Hematopoietic multipotent progenitor cell treated with erythropoietin and hydrocortisone succinate and interleukin-3 and kit ligand, for 4 days (in vitro differentiated cells): Measurements from ENCODE around the gene KCNK5.
A peak's percentile ranks its signal among the peaks of the same experiment; 100 is the strongest.

Source experiments
- DNase-seq: peaks from one replicate; pipeline ENCODE4 v3.0.0-alpha.2; 2015

Gene KCNK5

GRCh38 chr6:39170389-39170788, 58.9 kb downstream of the KCNK5 start:
- DNase-seq, result no peak

GRCh38 chr6:39169448-39170344, 59.6 kb downstream of the KCNK5 start:
- no peak for DNase-seq

DNA sequence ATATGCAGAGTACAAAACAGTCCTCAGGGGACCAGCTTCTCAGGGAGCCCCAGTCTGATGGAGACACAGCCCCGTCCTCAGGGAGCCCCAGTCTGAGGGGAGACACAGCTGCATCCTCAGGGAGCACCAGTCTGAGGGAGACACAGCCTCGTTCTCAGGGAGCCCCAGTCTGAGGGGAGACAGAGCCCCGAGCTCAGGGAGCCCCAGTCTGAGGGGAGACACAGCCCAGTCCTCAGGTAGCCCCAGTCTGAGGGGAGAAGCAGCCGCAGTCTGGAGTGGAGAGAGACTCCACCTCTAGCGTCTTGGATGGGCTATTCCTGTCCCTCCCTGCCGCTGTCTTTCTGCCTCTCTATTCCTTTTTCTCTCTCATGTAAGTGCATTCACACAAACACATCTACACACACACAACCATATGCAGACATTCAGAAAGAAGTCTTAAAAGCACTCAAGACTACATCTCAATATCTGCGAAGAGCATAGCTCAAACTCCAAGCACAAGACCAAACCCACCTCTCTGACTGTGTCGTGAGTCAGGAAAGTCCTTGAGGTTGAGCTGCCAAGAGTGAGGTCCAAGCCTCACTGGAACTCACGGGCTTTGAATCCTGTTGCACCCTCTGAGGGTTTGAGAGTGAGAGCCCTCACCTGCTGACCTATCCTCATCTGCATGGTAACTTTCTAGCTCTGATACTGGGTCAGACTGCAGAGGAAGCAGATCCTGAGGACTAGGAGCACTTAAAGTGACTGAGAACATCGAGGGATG, 61.2 kb downstream of the KCNK5 start:
- DNase-seq, result no peak

DNA sequence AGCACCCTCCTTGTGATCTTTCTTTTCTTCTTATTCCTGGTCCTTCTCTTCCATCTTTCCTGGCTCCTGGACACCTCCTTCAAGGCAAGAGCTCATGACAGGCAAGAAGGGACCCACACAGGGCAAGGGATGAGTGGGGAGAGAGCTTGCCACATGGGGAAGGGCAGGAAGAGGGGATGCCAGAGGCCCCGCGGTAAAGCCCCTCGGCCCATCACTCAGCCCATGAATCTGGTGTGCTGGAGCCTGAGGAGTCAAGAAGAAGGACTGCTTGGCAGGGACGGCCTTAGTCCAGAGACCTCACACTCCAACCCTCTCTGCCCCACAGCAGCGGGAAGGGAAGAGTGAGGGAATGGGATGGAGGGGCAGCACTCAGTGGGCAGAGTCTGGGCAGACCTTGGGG, 62.0 kb downstream of the KCNK5 start:
- no peak for DNase-seq

DNA sequence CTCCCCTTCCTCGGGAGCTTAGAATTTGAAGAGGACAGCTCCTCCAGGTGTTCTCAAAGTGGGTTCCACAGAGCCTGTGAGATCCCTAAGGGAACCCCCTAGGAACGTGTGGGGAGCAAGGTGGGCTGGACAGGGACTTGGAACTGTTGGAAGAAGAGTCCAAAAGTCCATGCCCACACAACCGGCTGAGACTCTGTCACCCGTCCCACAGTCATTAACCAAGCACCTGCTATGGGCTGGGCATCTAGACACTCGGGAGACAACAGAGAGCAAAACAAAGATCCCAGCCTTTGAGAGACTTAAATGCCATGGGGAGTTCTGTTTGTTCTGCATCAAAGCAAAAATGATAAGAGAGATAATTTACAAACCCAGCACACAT, 62.4 kb downstream of the KCNK5 start:
- DNase-seq, result no peak

GRCh38 chr6:39166189-39166911, 62.9 kb downstream of the KCNK5 start:
- peak; percentile 91 for DNase-seq

GRCh38 chr6:39157511-39157910, 71.8 kb downstream of the KCNK5 start:
- DNase-seq, result peak; percentile 42

GRCh38 chr6:39156801-39157200, 72.5 kb downstream of the KCNK5 start:
- no peak for DNase-seq

GRCh38 chr6:39154705-39155104, 74.6 kb downstream of the KCNK5 start:
- DNase-seq, result no peak

- no peak for DNase-seq
Measured at GRCh38 chr6:39153766-39154397, 75.4 kb downstream of the KCNK5 start.

GRCh38 chr6:39152262-39152661, 77.0 kb downstream of the KCNK5 start:
- no peak for DNase-seq

DNA sequence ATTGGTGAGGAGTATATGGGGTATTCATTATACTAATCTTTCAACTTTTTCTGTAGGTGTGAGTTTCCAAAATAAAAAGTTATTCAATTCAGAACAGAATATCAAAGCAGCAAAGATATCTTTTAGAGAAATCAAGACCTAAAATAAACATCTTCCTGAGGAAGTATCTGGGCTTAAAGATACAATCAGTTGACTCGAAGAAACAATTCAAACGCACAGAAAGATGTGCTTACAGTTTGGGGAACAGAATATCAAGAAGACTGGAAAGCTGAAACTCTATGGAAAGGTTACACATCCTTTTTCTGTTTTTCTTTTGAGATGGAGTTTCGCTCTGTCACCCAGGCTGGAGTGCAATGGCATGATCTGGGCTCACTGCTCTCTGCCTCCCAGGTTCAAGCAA, 78.1 kb downstream of the KCNK5 start:
- DNase-seq, result no peak

DNA sequence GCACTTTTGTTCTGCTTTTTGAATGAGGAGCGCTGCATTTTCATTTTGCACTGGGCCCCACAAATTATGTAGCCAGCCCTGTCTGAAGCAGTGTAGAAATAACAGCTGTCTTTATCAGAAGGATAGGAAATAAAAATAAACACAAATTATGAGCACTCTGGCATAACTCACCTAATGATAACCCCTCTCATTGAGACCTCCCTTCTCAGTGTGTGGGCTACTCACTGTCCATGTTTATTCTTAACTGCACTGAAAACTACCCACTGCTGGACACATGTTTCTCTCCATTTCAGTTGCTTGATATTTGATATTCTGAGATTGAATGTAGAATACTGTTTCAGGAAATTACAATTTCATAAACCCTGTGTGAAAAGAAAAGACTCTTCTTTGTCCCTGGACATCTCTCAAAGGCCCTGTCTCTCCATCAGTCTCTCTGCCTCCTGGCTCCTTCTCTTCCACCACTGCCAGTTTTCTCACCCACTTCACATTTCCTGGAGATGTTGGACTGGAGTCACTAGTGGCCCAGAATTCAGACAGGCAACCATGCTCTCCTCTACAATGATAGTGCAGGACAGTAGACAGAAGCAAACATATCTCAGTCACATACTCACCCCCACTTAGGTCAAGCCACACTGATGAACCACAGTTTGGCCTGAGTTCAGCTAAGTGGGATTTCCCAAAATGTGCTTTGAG, 84.6 kb downstream of the KCNK5 start:
- no peak for DNase-seq

GRCh38 chr6:39143238-39143930, 85.9 kb downstream of the KCNK5 start:
- DNase-seq, result no peak

DNA sequence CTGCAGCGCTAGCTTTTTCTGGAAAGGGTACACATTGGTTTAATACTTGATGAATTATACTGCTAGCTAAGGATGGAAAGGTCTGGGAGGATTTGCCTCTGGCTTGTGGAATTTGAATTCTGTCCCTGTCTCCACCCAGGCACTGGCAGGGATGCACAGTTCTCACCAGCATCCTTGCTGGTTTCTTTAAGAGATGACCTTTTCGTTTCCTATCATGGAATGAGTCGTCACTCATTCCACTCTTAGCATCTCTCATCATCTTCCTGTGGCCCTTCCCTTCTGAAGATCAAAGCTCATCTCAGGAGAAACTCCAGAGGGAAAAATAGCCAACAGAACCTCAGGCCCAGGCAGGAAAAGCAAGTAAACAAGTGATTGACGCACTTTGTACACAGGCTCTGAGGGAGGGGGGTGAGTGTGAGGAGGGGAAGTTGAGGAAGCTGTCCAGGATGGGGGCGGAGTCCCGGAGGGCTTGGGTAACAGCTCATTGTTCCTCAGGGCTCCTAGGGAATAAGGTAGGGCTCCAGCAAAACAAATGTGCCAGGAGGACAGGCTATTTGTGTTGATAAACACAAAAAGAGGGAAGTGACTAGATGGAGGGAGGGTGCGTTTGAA, 88.6 kb downstream of the KCNK5 start:
- no peak for DNase-seq
